ENCODE measurements around the gene CELF4. TPM values are rescaled to one million over a fixed set of nuclear protein-coding genes. Genes with fewer than 3 reads are reported as not detected.

CELF4 gene
- total and polyA plus RNA-seq, 12 donors = 0.42 to 16.9 (median 3.9) TPM; not detected in 1

DNA sequence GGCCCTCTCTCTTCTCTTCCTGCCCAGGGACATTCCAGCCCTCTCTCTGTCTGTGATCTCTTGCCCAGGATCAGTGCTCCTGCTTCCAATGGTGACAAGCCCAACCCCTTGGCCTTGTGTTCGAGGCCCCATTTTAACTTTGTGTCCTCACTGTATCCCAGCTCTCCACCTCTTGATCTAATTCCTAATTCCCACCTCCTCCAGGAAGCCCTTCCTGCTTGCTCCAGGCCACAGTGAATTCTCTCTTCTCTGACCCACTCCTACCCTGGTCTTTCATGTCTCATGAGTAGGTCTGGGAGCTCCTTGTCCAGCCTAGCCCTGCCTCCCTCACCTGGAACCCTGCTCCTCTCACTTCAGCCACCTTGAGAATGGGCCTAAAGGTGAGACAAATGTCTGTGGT is 249.1 kb downstream of the CELF4 start:
- Histone ChIP-seq H3K4me1 (replicated peaks in 1 of 2) (no peaks in the 10 kb centered on the region), H3K9me3 (replicated peaks in 1 of 3) (no peaks in the 10 kb centered on the region), H3K4me3 (no peak overlapping the region), H3K27ac (no peak overlapping the region), H3K27me3 (no peaks in the 10 kb centered on the region), H3K36me3 (replicated peaks in 1 of 2) (no peaks in the 10 kb centered on the region)
- intact Hi-C loops (cut with DNase I) = no loop called here
- no peak for TF ChIP-seq POLR2A (IDR thresholded peaks at IDR 0.05)
- TF ChIP-seq, protein P1, sequence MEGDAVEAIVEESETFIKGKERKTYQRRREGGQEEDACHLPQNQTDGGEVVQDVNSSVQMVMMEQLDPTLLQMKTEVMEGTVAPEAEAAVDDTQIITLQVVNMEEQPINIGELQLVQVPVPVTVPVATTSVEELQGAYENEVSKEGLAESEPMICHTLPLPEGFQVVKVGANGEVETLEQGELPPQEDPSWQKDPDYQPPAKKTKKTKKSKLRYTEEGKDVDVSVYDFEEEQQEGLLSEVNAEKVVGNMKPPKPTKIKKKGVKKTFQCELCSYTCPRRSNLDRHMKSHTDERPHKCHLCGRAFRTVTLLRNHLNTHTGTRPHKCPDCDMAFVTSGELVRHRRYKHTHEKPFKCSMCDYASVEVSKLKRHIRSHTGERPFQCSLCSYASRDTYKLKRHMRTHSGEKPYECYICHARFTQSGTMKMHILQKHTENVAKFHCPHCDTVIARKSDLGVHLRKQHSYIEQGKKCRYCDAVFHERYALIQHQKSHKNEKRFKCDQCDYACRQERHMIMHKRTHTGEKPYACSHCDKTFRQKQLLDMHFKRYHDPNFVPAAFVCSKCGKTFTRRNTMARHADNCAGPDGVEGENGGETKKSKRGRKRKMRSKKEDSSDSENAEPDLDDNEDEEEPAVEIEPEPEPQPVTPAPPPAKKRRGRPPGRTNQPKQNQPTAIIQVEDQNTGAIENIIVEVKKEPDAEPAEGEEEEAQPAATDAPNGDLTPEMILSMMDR (IDR thresholded peaks at IDR 0.05) = no peak
- DNase-seq = no peak
- 54 to 71% (median 58%) methylated on average over 1 of the region's 1 CpG for WGBS, 4 donors

DNA sequence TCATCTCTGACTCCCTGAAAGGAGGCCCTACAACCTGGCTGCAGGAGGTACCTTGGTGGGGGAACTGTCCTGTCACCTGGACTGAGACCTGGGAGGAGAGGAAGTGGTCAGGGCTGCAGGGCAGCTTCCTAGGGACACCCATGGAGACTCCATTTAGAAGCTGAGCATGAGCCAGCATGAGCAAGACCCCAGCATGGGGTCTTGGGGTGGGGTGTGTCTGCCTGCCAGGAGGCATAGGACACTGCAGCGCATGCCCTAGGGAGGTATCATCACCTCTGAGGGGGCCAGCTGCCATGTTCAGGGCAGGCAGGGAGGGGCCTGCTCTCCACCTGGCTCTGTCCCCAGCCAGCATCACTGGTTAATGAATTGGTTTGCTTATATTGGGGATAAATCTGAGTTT is 249.7 kb downstream of the CELF4 start:
- Histone ChIP-seq H3K4me3 (no peak overlapping the region), H3K36me3 (replicated peaks in 1 of 2) (no peaks in the 10 kb centered on the region), H3K27ac (no peak overlapping the region), H3K9me3 (replicated peaks in 1 of 3) (no peaks in the 10 kb centered on the region), H3K4me1 (replicated peaks in 1 of 2) (no peaks in the 10 kb centered on the region), H3K27me3 (no peaks in the 10 kb centered on the region)
- WGBS, 4 donors = 93 to 100% (median 100%) methylated on average over 1 of the region's 1 CpG; no CpG with 5 or more reads in 1 of the 4 donors
- DNase-seq = no peak
- intact Hi-C loops (cut with DNase I) = no loop called here
- no peak for TF ChIP-seq POLR2A (IDR thresholded peaks at IDR 0.05)
- TF ChIP-seq, protein P1 (IDR thresholded peaks at IDR 0.05) = no peak

DNA sequence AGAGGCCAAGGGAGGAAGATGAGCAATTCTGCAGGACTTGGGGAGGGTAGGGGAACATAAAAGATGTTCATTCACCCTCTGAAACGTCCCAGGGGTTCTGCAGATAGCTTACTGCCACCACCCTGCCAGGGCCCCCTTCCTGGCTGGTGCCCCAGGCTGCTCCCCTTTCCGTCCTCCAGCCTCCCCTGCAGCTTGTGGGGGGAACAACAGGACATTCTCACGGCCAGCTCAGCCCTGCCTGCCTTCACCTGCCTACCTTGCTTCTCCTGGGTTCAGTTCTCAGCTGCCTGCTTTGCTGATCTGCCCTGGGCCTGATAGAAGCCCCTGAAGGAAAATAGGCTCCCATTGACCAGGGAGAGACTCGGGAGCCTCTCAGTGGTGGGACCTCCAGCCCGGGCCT is 251.1 kb downstream of the CELF4 start:
- no peaks in the 10 kb centered on the region for H3K36me3 ChIP-seq (replicated peaks in 1 of 2)
- intact Hi-C loops (cut with DNase I) = no loop called here

DNA sequence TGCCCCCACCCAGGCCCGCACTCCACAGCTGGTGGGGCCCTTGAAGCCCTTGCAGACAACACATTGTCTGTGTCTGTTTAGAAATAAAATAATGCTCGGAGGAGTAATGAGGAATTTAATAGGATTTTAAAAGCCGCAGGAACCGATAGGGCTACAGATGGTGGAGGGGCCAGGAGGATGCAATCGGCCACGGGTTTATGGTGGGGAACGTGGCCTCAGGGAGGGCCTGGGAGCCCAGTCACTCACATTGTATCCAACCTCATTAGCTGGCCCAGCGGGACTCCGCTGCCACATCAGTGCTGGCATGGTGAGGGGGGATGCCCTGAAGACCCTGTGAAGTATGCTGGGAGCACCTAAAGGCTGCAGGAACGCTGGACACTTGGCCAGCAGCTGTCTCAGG is 252.0 kb downstream of the CELF4 start:
- intact Hi-C loops (cut with DNase I) = no loop called here

More for the DNA sequence above, 251.1 kb downstream of the CELF4 start:
- H3K4me3 ChIP-seq = no peak overlapping the region
- no peak overlapping the region for H3K27ac ChIP-seq
- no peaks in the 10 kb centered on the region for H3K27me3 ChIP-seq
- H3K9me3 ChIP-seq (replicated peaks in 1 of 3) = no peaks in the 10 kb centered on the region
- no peaks in the 10 kb centered on the region for H3K4me1 ChIP-seq (replicated peaks in 1 of 2)
- WGBS, 4 donors = 69 to 78% (median 72%) methylated on average over 2 to 5 of the region's 5 CpGs
- no peak for DNase-seq
- TF ChIP-seq, protein P1 (IDR thresholded peaks at IDR 0.05) = no peak
- TF ChIP-seq POLR2A (IDR thresholded peaks at IDR 0.05) = no peak

More for the DNA sequence above, 252.0 kb downstream of the CELF4 start:
- Histone ChIP-seq H3K27ac (no peak overlapping the region), H3K4me3 (no peak overlapping the region), H3K4me1 (replicated peaks in 1 of 2) (no peaks in the 10 kb centered on the region), H3K36me3 (replicated peaks in 1 of 2) (no peaks in the 10 kb centered on the region), H3K9me3 (replicated peaks in 1 of 3) (no peaks in the 10 kb centered on the region), H3K27me3 (no peaks in the 10 kb centered on the region)
- WGBS, 4 donors = 68 to 80% (median 79%) methylated on average over 7 to 10 of the region's 10 CpGs
- DNase-seq = no peak
- no peak for TF ChIP-seq POLR2A (IDR thresholded peaks at IDR 0.05)
- TF ChIP-seq, protein P1 (IDR thresholded peaks at IDR 0.05) = no peak
